Keratinocyte (primary cell): ENCODE results near the gene ZRANB1. TPM values are rescaled to one million over a fixed set of nuclear protein-coding genes. Genes with fewer than 3 reads are reported as not detected.

Experiments
- DNase-seq: peaks from one replicate; pipeline ENCODE4 v3.0.0-alpha.2; 2011; ENCODE audit warnings: low read depth, missing footprints, low spot score
- FAIRE-seq: peaks from 2 replicates; lab custom pipeline; 2011; peaks lifted over from hg19 to GRCh38; lab: Jason Lieb, UNC
- H2AFZ ChIP-seq: 2 replicates; pipeline ENCODE4 v1.6.0; 2012; ENCODE audit warnings: low read length, control low read depth, inconsistent platforms; ENCODE audit not compliant: control insufficient read depth
- H3K27ac ChIP-seq: 2 replicates; pipeline ENCODE4 v1.5.1; 2011; ENCODE audit warnings: low read length; ENCODE audit not compliant: control insufficient read depth, insufficient read depth
- H3K27me3 ChIP-seq: 3 replicates; pipeline ENCODE4 v1.6.0; 2011; ENCODE audit warnings: low read length; ENCODE audit not compliant: control insufficient read depth, insufficient read depth; ENCODE audit errors: extremely low read depth
- H3K36me3 ChIP-seq, 2 experiments: 2 replicates in 1 of 2; 3 replicates in 1 of 2; pipeline ENCODE4 v1.5.1; 2011; ENCODE audit warnings: low read length in 2 of 2, mild to moderate bottlenecking in 1 of 2; ENCODE audit not compliant: control insufficient read depth in 2 of 2, insufficient read depth in 2 of 2; ENCODE audit errors: extremely low read depth in 1 of 2
- H3K4me1 ChIP-seq: 3 replicates; pipeline ENCODE4 v1.5.1; 2011; ENCODE audit warnings: low read length; ENCODE audit not compliant: control insufficient read depth, insufficient read depth; ENCODE audit errors: extremely low read depth
- H3K4me2 ChIP-seq: 3 replicates; pipeline ENCODE4 v1.6.0; 2011; ENCODE audit warnings: low read depth, low read length; ENCODE audit not compliant: control insufficient read depth, insufficient read depth; ENCODE audit errors: extremely low read depth
- H3K4me3 ChIP-seq, 3 experiments: fragments of 200-600 bp in 1 of 3; sonication (generic) in 1 of 3; 2 replicates in 2 of 3; 3 replicates in 1 of 3; pipeline ENCODE4 v1.5.1; 2011 to 2016; ENCODE audit warnings: low read length in 3 of 3, mild to moderate bottlenecking in 3 of 3, control low read depth in 2 of 3, inconsistent platforms in 1 of 3, low read depth in 1 of 3, mixed read lengths in 1 of 3, mixed run types in 1 of 3, moderate library complexity in 1 of 3; ENCODE audit not compliant: control insufficient read depth in 2 of 3, insufficient read depth in 2 of 3; ENCODE audit errors: extremely low read depth in 1 of 3
- H3K79me2 ChIP-seq: 2 replicates; pipeline ENCODE4 v1.6.0; 2012; ENCODE audit warnings: low read length; ENCODE audit not compliant: control insufficient read depth, insufficient read depth
- H3K9ac ChIP-seq: 3 replicates; pipeline ENCODE4 v1.6.0; 2011; ENCODE audit warnings: low read length; ENCODE audit not compliant: control insufficient read depth, insufficient read depth; ENCODE audit errors: extremely low read depth
- H3K9me1 ChIP-seq: 3 replicates; pipeline ENCODE4 v1.6.0; 2011; ENCODE audit warnings: low read length; ENCODE audit not compliant: control insufficient read depth, insufficient read depth; ENCODE audit errors: extremely low read depth
- H3K9me3 ChIP-seq: 2 replicates; pipeline ENCODE4 v1.5.1; 2012; ENCODE audit warnings: low read depth, low read length; ENCODE audit not compliant: control insufficient read depth
- H4K20me1 ChIP-seq: 3 replicates; pipeline ENCODE4 v1.6.0; 2011; ENCODE audit warnings: low read length; ENCODE audit not compliant: control insufficient read depth, insufficient read depth; ENCODE audit errors: extremely low read depth
- EZH2 ChIP-seq: IDR thresholded peaks from one replicate; pipeline ENCODE4 v1.6.1; 2012; ENCODE audit warnings: inconsistent platforms, mild to moderate bottlenecking, low read length, moderate library complexity
- dilution Hi-C: fragments of 300-500 bp; cut with MboI; formaldehyde crosslinking; loops from one replicate; pipeline ENCODE4 v1.7.0; 2020; ENCODE audit warnings: low sequenced_read_pairs; ENCODE audit not compliant: extremely low pct_ligation_motif_present
- polyA plus RNA-seq, 5 experiments: library from polyadenylated mRNA; depleted of rRNA in 3 of 5; stranded (reverse) in 3 of 5; stranded (forward) in 1 of 5; unstranded in 1 of 5; fragments of >200 nt; gene quantifications; 1 replicate in 1 of 5; 2 replicates in 3 of 5; 3 replicates in 1 of 5; pipeline versions ENCODE4 v1.2.1 to v1.2.3, GENCODE V29; 2011 to 2012; ENCODE audit warnings: missing spikeins in 2 of 5, low read depth in 1 of 5, low replicate concordance in 1 of 5
- TF ChIP-seq, protein P1 (sequence below), 3 experiments: IDR thresholded peaks in 1 of 3; conservative IDR thresholded peaks in 1 of 3; optimal IDR thresholded peaks in 1 of 3; 2 replicates in 2 of 3; 3 replicates in 1 of 3; pipeline versions ENCODE3 to v1.5.1; 2011; ENCODE audit warnings: low read length in 3 of 3, mild to moderate bottlenecking in 3 of 3, moderate library complexity in 2 of 3, control low read depth in 1 of 3, inconsistent platforms in 1 of 3; ENCODE audit not compliant: insufficient read depth in 2 of 3; ENCODE audit errors: extremely low read depth in 1 of 3

ZRANB1 gene
- polyA plus RNA-seq, 1 donor (not counting 4 experiments of a cell fraction or from before 2014, with no cell fraction given): 9.3 TPM

DNA sequence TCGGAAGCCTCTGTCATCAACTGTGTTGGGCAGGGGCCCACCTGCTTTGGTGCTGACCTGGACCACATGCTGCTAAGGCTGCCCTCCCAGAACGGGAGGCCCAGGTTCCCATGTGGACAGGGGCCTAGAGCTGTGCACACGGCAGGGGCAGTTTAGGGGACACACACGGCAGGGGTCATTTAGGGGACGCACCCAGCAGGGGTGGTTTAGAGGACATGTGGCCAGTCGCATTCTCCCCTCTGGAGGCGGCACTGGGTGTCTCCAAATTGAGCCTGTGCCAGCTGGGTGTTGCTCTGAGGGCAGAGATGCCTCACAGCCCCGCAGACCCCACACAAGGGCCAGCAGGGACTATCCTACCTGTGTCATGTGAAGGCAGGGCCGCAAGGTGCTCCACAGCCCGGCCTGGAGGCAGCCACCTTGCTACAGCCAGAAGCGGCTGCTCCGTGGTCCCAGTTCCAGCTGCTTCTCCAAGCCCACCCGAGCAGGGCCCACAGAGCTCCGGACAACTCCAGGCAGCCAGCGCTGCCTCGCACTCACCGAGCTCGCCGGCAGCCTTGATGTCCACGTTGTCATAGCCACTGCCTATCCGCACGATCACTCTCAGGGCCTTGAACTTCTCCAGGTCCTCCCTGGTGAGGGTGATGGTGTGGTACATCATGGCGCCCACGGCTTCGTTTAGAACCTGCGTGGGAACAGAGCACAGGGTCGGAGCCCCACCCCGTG, 60.7 kb downstream of the ZRANB1 start:
- no peak overlapping the region for H2AFZ ChIP-seq
- peaks cover 7% of the 10 kb centered on the region for H4K20me1 ChIP-seq
- TF ChIP-seq, protein P1, sequence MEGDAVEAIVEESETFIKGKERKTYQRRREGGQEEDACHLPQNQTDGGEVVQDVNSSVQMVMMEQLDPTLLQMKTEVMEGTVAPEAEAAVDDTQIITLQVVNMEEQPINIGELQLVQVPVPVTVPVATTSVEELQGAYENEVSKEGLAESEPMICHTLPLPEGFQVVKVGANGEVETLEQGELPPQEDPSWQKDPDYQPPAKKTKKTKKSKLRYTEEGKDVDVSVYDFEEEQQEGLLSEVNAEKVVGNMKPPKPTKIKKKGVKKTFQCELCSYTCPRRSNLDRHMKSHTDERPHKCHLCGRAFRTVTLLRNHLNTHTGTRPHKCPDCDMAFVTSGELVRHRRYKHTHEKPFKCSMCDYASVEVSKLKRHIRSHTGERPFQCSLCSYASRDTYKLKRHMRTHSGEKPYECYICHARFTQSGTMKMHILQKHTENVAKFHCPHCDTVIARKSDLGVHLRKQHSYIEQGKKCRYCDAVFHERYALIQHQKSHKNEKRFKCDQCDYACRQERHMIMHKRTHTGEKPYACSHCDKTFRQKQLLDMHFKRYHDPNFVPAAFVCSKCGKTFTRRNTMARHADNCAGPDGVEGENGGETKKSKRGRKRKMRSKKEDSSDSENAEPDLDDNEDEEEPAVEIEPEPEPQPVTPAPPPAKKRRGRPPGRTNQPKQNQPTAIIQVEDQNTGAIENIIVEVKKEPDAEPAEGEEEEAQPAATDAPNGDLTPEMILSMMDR (optimal IDR thresholded peaks at IDR 0.05 in 1 of 3, IDR thresholded peaks at IDR 0.05 in 1 of 3, conservative IDR thresholded peaks at IDR 0.05 in 1 of 3; ENCODE audit: extremely low read depth in 1 of 3, insufficient read depth in 2 of 3, low read length in 3 of 3): no peak
- TF ChIP-seq EZH2: no peak
- peaks cover 4% of the 10 kb centered on the region for H3K4me1 ChIP-seq
- no peak overlapping the region for H3K9ac ChIP-seq
- DNase-seq (no peak), FAIRE-seq (no peak)
- no peaks in the 10 kb centered on the region for H3K9me3 ChIP-seq
- H3K79me2 ChIP-seq: peaks cover 42% of the 10 kb centered on the region
- H3K9me1 ChIP-seq: no peaks in the 10 kb centered on the region
- no peaks in the 10 kb centered on the region for H3K27me3 ChIP-seq
- peaks cover 45% of the 10 kb centered on the region in 2 experiments for H3K36me3 ChIP-seq
- dilution Hi-C loops: no loop called here
- H3K4me3 ChIP-seq: no peak overlapping the region
- no peak overlapping the region for H3K4me2 ChIP-seq
- no peak overlapping the region for H3K27ac ChIP-seq

DNA sequence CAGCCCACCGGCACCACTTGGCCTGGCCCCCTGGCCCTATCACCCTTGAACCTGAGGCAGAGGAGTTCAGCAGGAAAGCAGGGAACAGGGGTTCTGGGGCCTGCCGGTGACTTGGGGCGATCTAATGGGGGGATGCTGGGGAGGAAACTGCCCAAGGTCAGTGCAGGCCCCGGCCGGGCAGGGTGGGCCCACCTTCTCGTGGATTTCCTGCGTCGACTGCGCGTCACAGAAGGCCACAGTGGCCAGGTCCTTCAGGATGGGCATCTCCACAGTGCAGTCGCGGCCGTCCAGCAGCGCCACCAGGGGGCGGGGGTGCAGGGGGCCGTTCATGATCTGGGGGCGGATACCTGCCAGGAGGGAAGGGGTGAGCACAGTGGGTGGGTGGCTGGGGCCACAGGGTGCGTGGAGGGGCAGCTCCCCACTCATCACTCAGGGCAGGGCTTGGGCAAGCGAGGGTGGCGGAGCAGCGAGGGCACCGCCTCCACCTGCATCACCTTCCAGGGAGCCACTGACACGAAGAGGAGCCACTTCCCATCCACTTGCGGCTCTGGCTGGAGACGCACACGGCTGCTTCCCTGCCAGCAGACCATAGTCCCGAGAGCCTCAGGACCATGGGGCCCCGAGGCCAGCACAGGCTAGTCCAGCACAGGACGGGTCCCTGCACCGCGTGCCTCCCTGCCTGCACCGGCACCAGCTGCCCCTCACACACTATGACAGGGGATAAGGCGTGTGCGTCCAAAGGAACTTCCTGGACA, 61.4 kb downstream of the ZRANB1 start:
- Histone ChIP-seq H3K4me3 (no peak overlapping the region), H3K4me1 (peaks cover 8% of the 10 kb centered on the region), H3K36me3 (peaks cover 39 to 43% of the 10 kb centered on the region in 2 experiments), H3K27me3 (no peaks in the 10 kb centered on the region), H2AFZ (no peak overlapping the region), H3K9me1 (no peaks in the 10 kb centered on the region), H3K79me2 (peaks cover 48% of the 10 kb centered on the region), H3K27ac (no peak overlapping the region), H3K9me3 (no peaks in the 10 kb centered on the region), H3K9ac (no peak overlapping the region), H3K4me2 (no peak overlapping the region), H4K20me1 (peaks cover 7% of the 10 kb centered on the region)
- FAIRE-seq: no peak
- DNase-seq: no peak
- TF ChIP-seq EZH2: no peak
- TF ChIP-seq, protein P1 (optimal IDR thresholded peaks at IDR 0.05 in 1 of 3, IDR thresholded peaks at IDR 0.05 in 1 of 3, conservative IDR thresholded peaks at IDR 0.05 in 1 of 3; ENCODE audit: extremely low read depth in 1 of 3, insufficient read depth in 2 of 3, low read length in 3 of 3): no peak
- dilution Hi-C loops: no loop called here
